Right lung (tissue), 5 donors: ENCODE results near the gene MEGF6. TPM values are rescaled to one million over a fixed set of nuclear protein-coding genes. Genes with fewer than 3 reads are reported as not detected.

Source experiments
- DNase-seq, 2 donors: peaks; one replicate each; pipeline ENCODE4 v3.0.0-alpha.2; 2013
- polyA plus RNA-seq, 5 donors: library from polyadenylated mRNA; unstranded; fragments of 120-200 nt; gene quantifications; one replicate each; pipeline versions ENCODE4 v1.2.1 to v1.2.3, GENCODE V29; 2013; ENCODE audit warnings: inconsistent platforms in 1 of 5, low replicate concordance in 1 of 5; ENCODE audit not compliant: insufficient read length in 5 of 5, insufficient read depth in 1 of 5

The MEGF6 gene
- polyA plus RNA-seq, 5 donors, result 36.1 to 64.5 (median 50.8) TPM

GRCh38 chr1:3505161-3505560 lies 106.1 kb downstream of the MEGF6 start:
- DNase-seq, result no peak

- DNase-seq, result no peak
Observed at GRCh38 chr1:3504822-3505153, 106.5 kb downstream of the MEGF6 start.

- DNase-seq, result no peak
Observed at GRCh38 chr1:3504151-3504821, 107.0 kb downstream of the MEGF6 start.

GRCh38 chr1:3503525-3503886 lies 107.8 kb downstream of the MEGF6 start:
- DNase-seq, result no peak

GRCh38 chr1:3502641-3503524 lies 108.4 kb downstream of the MEGF6 start:
- no peak for DNase-seq

DNA sequence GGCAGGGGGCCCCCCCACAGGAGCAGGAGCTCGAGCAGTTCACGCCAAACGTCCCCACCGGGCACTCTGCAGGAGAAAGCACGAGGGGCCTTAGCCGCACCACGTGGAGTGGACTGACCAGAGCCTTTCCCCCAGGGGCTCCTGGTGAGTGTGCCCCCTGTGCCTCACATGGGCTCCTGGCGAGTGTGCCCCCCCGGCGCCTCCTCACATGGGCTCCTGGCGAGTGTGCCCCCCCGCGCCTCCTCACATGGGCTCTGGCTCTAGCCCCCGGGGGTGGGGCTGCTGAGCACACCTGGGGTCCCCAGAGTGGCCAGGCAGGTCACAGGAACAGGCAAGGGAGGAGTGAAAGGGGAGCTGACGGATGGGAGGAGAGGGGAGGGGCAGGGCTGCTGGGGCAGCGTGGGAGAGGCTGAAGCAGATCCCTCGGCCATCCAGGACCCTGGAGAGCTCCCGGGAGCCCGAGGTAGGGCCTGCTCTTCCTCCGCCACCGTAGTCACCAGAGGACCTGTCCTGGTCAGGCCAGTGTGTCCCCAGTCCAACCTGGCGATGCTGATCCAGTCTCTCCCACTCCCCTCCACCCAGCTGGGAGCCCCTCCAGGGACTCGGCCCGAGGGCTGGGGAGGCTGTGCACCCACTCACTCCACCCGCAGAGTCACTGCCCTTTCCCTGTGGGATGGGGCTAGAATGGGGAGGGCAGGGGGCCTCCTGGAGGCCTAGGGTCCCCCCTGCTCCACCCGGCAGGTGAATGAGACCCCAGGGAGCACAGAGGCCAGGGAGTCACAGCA lies 109.3 kb downstream of the MEGF6 start:
- DNase-seq, result peak; percentile 38 to 46

GRCh38 chr1:3501437-3501836 lies 109.9 kb downstream of the MEGF6 start:
- no peak for DNase-seq

DNA sequence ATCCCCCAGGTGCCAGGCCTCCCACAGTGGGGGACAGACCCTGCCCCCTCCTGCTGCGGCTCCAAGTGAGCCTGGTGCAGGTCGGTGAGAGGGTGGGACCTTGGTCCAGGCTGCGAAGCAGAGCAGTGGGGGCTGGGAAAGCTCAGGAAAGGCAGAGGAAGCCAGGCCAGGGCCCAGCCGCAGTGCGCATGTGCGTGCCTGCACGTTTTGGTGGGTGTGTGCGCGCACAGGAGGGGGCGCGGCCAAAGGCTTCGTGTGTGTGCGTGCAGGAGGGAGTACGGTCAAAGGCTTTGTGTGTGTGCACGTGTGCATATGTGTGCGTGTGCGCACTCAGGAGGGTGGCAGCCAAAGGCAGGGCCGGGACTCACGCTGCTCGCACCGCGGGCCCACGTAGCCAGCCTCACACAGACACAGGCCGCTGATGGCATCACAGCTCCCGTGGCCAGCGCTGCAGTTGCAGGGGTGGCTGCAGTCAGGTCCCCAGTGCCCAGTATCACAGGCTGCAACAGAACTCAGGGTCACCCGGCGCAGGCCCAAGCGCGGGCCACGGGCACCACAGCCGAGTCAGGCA lies 111.0 kb downstream of the MEGF6 start:
- no peak for DNase-seq

DNA sequence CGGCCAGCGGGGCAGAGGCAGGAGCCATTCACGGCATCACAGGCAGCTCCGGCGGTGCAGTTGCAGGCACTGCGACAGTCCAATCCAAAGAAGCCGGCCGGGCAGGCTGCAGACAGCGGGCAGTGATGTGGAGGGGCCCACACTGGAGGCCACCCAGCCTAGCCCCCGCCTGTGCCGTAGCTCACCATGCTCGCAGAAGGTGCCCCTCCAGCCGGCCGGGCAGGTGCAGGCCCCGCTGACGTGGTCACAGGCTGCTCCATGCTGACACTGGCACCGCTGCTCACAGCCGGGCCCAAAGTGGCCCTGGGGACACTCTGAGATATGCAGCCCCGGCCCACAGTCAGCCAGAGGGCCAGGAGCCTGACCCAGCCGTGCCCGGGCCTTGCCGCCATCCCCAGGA lies 111.7 kb downstream of the MEGF6 start:
- no peak for DNase-seq

- no peak for DNase-seq
Observed at GRCh38 chr1:3498986-3499385, 112.3 kb downstream of the MEGF6 start.

GRCh38 chr1:3498246-3498930 lies 112.9 kb downstream of the MEGF6 start:
- DNase-seq, result no peak

DNA sequence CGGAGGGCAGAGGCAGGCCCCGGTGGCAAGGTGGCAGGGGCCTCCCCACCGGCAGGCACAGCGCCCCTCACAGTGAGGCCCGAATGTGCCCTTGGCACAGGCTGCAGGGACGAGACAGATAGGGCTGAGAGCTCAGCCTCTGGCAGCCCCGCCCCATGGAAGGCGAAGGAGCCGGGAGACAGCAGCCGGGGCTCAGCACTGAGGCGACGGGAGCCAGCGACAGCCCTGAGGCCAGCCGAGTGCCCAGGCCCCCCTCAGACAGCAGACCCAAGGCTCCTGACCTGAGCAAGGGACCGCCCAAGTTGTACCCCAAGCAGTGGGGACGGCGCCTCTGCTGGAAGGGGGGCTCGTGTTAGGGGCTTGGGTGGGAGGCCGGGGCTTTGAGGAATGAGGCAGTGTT lies 113.8 kb downstream of the MEGF6 start:
- DNase-seq, result no peak

- no peak for DNase-seq
Observed at GRCh38 chr1:3496916-3497315, 114.4 kb downstream of the MEGF6 start.

DNA sequence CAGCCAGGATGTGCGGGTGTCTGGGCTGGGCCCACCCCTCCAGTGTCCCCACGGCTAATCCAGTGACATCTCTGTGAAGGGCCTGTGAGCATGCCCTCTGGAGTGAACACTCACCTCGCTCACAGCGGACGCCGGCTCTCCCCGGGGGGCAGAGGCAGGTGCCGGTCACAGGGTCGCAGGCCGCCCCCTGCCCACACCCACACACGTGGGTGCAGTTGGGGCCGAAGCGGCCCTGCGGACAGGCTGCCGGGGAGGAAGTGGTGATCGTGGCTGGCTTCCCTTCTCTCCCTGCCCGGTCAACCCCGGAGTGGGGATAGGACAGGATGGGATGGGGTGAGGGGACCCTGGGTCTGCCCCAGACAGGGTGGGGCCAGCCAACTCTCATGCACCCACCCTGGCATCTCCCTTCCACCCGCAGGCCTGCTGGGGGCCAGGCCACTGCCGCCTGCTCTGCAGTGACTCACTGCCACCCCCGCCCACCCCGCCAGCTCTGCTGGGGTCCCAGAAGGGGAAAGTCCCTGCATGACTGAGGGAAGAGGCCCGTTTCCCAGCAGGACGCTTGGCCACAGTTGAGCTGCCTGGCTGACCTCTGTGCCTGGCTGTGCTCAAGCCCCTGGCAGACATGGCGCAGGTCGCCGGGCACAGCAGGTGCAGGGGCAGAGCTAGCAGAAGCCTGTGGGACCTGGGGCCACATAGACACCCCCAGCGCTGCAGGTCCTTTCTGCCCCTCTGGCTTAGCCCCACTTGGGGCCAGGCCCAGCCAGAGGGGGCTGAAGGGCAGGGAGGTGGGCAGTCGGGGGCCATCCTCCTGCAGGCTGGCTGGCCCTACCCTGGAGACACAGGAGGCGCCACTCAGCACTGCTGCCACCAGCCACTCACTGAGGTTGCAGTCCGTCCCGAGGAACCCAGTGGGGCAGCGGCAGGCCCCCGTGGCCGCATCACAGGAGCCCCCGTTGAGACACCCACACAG lies 115.2 kb downstream of the MEGF6 start:
- DNase-seq, result no peak

DNA sequence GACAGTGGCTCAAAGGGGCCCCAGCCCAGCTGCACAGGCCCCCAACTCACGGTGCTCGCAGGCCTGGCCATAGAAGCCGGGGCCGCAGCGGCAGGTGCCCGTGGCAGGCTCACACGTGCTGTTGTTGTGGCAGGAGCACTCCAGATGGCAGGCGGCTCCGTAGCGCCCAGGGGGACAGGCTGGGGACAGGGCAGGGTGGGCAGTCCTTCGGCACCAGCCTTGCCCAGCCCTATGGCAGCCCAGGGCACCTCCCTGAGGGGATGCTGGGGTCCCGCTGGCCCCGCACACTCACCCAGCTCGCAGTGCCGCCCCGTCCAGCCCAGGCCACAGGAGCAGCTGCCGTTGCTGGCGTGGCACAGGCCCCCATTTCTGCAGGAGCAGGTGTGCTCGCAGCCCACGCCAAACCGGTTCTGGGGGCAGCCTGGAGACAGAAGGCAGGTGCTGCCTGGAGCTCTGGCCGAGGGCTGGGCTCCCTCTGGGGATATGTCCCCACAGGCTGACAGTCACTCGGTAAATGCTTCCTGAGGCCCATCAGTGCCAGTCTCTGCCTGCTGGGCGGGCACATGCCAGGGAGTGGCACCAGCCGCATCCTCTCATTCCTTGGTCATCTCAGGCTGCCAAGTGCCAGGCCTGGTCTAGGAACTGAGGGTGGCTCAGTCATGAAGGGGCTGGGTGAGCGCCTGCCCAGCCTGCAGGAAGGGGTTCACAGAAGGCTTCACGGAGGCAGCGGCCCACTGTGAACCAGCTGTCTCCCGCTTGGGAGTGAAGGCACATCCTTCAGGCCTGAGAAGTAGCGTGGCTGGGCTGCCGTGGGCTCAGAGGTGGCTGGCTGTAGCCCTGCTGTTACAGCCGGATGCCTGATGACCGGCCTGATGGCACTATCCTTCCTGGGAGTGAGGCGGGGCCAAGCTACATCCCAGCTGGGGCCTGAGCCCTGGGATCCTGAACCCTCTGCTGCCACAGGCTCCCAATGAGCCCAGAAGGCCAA lies 116.7 kb downstream of the MEGF6 start:
- no peak for DNase-seq

DNA sequence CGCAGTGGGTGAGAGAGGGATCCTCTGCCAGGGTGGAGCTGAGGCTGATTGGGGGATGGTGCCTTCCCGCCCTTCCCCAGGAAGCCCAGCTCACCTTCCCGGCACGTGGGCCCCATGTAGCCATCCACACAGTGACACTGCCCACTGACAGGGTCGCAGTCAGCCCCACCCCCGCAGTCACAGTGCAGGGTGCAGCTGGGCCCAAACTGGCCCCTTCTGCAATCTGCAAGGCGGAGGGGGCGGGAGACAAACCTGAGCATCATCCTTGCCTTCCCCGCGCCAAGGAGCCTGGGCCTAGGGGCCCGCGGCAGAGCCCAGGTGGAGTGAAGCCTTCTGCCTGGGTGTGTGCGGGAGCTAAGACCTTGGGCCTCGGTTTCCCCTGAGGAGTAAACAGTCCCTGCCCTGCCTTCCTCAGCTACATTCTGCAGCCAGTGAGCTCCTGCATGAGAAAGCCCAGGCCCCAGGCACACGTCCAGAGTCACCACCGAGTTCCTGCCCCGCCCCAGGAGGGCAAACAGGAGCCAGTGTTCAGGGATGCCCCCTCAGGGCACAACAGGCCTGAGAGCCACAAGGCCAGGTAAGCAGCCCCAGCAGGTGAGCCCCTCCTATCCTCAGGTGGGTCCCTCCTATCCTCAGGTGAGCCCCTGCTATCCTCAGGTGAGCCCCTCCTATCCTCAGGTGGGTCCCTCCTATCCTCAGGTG lies 118.6 kb downstream of the MEGF6 start:
- no peak for DNase-seq

DNA sequence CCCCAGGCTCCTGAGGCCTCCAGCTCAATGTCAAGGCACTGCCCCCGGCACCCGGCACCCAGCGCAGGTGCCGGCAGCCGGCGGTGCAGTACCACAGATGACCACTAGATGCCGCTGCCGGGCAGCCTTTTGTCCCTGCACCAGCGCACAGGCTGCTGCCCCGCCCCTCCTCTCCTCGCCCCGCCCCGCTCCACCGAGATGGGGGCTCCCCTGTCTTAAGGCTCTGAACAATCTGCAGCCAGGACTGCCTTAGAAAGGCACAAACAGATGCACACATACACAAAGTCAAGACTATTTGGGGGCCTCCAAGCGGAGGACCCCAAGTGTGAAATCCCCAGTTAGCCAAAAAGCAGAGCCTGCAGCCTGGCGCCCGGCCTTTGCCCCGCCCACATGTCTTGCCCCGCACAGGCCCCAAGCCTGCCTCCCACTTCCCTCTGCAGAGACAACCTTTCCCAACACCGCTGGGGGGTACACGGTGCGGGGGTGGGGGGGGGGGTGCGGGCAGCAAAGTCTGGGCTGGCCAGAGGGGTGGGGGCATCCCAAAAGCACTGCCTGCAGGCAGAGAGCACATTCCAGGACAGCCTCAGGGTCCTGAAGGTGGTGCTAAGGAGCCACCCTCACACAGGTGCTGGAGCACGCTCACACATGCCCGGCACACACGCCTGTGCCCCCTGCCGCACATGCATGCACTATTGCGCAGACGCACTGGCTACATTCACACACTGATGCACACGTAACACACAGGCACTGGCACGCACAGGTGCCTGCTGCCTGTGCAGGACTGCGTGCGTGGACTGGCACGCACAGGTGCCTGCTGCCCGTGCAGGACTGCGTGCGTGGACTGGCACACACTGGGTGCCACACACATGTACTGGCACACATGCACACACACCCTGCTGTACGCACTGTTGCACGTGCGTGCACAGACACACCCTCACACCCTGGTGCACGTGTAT lies 119.7 kb downstream of the MEGF6 start:
- peak; percentile 54 to 66 for DNase-seq
